Measurements from ENCODE around the gene VSIG4.
"Not testable (repeated sequence)": the region's sequence is repeated elsewhere in the genome, so short reads cannot be mapped to it uniquely, and the experiment has no call there.

The VSIG4 gene

DNA sequence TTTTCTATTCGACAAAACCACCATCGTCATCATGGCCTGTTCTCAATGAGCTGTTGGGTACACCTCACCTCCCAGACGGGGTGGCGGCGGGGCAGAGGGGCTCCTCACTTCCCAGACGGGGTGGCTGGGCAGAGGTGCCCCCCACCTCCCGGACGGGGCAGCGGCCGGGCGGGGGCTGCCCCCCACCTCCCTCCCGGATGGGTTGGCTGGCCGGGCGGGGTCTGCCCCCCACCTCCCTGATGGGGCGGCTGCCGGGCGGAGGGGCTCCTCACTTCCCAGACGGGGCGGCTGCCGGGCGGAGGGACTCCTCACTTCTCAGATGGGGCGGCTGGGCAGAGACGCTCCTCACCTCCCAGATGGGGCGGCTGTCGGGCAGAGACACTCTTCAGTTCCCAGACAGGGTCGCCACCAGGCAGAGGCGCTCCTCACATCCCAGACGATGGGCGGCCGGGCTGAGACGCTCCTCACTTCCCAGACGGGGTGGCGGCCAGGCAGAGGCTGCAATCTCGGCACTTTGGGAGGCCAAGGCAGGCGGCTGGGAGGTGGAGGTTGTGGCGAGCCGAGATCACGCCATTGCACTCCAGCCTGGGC lies 64.6 kb downstream of the VSIG4 start:
- not testable (repeated sequence) for DNase-seq

All from inflammatory macrophage treated with lipopolysaccharide for 1 hour (primary cell).